Heart right ventricle (tissue), 16 donors: ENCODE measurements around the gene SLC25A13. TPM values are rescaled to one million over a fixed set of nuclear protein-coding genes. Genes with fewer than 3 reads are reported as not detected.
A peak's percentile ranks its signal among the peaks of the same experiment; 100 is the strongest.

Source experiments
- ATAC-seq, 8 donors: fragments of 200-7000 bp; cut with Tn5 transposase; one replicate each; pipeline ENCODE4 v1.9.1; 2020; ENCODE audit warnings: mild to moderate bottlenecking in 8 of 8, moderate library complexity in 8 of 8, moderate number of reproducible peaks in 1 of 8
- DNase-seq, 2 donors: peaks; one replicate each; pipeline ENCODE4 v3.0.0-alpha.2; 2020
- H3K27ac ChIP-seq, 10 donors: fragments of 200-600 bp; sonication (generic) in 2 of 10; one replicate each; pipeline versions ENCODE4 v1.5.0 to v1.8.0; 2020 to 2022; ENCODE audit warnings: mild to moderate bottlenecking in 3 of 10
- H3K27me3 ChIP-seq, 7 donors: fragments of 200-600 bp; one replicate each; pipeline ENCODE4 v1.8.0; 2021 to 2022; ENCODE audit warnings: mild to moderate bottlenecking in 2 of 7
- H3K36me3 ChIP-seq, 9 donors: fragments of 200-600 bp; sonication (generic) in 1 of 9; one replicate each; pipeline versions ENCODE4 v1.5.0 to v1.8.0; 2020 to 2022; ENCODE audit warnings: mild to moderate bottlenecking in 2 of 9
- H3K4me1 ChIP-seq, 9 donors: fragments of 200-600 bp; sonication (generic) in 1 of 9; one replicate each; pipeline versions ENCODE4 v1.5.0 to v1.8.0; 2020 to 2022; ENCODE audit warnings: mild to moderate bottlenecking in 4 of 9
- H3K4me3 ChIP-seq, 10 donors: fragments of 200-600 bp; sonication (generic) in 2 of 10; one replicate each; pipeline versions ENCODE4 v1.5.0 to v1.8.0; 2020 to 2022; ENCODE audit warnings: mild to moderate bottlenecking in 7 of 10, moderate library complexity in 2 of 10
- H3K9me3 ChIP-seq, 11 donors: fragments of 200-600 bp in 10 of 11; sonication (generic) in 2 of 11; one replicate each; pipeline versions ENCODE4 v1.5.0 to v1.8.0; 2013 to 2022; ENCODE audit warnings: mild to moderate bottlenecking in 2 of 11, control low read depth in 1 of 11, moderate library complexity in 1 of 11
- WGBS, 2 donors: extraction: QIAGEN DNeasy Blood & Tissue Kit; methylation state at CpG; one replicate each; pipeline ENCODE4 v1.1.7; 2013; ENCODE audit warnings: inconsistent platforms in 1 of 2; 5-methylcytosine and 5-hydroxymethylcytosine counted together
- intact Hi-C, 10 donors: fragments of 100-400 bp; cut with DNase I; formaldehyde crosslinking; loops; one replicate each; pipeline versions ENCODE4 v1.11.1 to v1.14.2; 2022
- polyA plus RNA-seq, 2 donors: library from polyadenylated mRNA; stranded (reverse); fragments of 200-250 nt; gene quantifications; one replicate each; pipeline ENCODE4 v1.2.3, GENCODE V29; 2013
- total RNA-seq, 10 donors: library from RNA; stranded (reverse); fragmentation: NEBNext Ultra II Directional in 3 of 10; extraction: Animal tissue kit (Norgen Biotek cat#: 25700) in 3 of 10; gene quantifications; one replicate each; pipeline versions ENCODE4 v1.2.1 to v1.2.4, GENCODE V29; 2021 to 2023
- TF ChIP-seq, protein P1 (sequence below), 9 donors: fragments of 200-600 bp; sonication (generic) in 2 of 9; IDR thresholded peaks; one replicate each; pipeline versions ENCODE4 v1.5.0 to v1.8.0; 2021 to 2022; ENCODE audit warnings: antibody characterized with exemption in 9 of 9, mild to moderate bottlenecking in 5 of 9, moderate library complexity in 1 of 9
- donor health status: Arrhythmogenic right ventricular cardiomyopathy.
- donor health status: ischemic (EF 13 %, LVEDD 7.1; RV severe dilation, severe dysfunction).
- donor health status: healthy with polysubstance abuse.
- donor health status: DM: no; HTN: yes; CAD: no.
- donor health status: DM: no; HTN: no; CAD: no.
- donor health status: ischemic (EF 25% LVEDD 6.9; RV normal size, moderate dysfunction).
- donor health status: ischemic (EF 25% LVEDD 5.7; RV mildly dilated, moderate dysfunction).
- donor health status: healthy.
- donor health status: DM: yes; HTN: yes; CAD: no.
- donor health status: Ischemic cardiomyopathy.
- donor health status: ischemic (EF 35%, LVEDD 5.7; RV mildly dilated, moderate dysfunction).
- donor health status: nonischemic (EF 11% LVEDD 7.7; RV severe dilation, severe dysfunction).
- donor health status: DM: yes; HTN: yes; CAD: no.
- donor health status: PGD.
- donor health status: ischemic (EF 29% LVEDD 5.4; RV normal size, mild dysfunction).
- donor health status: nonischemic (EF 23%, LVEDD 6.1; RV moderate dilation, normal function).

The SLC25A13 gene
- total and polyA plus RNA-seq, 12 donors = 5.2 to 15.3 (median 8.7) TPM

DNA sequence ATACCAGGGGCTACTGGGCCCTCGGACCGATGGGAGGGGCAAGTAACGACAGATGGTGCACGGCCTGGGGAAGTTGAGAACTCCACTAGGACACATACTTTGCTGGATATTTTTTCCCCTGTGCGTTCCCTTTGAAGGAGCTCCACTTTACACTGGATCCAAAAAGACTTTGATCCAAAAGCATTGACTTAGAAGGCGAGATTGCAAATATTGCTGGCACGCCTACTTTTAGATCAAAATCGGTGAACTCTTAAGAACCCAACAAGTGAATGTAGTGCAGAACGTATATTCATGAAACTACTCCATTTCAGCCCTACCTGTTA, 436 bp upstream of the SLC25A13 start:
- 32 to 36% methylated on average over 9 of the region's 9 CpGs for whole genome bisulfite sequencing, 2 donors
- no peak for DNase-seq
- H3K9me3 ChIP-seq = peaks cover 0 to 7% (median 0%) of the 10 kb centered on the region in 11 donors
- H3K4me1 ChIP-seq = peaks cover 5 to 38% (median 32%) of the 10 kb centered on the region in 9 donors
- ATAC-seq = no peak
- TF ChIP-seq, protein P1, sequence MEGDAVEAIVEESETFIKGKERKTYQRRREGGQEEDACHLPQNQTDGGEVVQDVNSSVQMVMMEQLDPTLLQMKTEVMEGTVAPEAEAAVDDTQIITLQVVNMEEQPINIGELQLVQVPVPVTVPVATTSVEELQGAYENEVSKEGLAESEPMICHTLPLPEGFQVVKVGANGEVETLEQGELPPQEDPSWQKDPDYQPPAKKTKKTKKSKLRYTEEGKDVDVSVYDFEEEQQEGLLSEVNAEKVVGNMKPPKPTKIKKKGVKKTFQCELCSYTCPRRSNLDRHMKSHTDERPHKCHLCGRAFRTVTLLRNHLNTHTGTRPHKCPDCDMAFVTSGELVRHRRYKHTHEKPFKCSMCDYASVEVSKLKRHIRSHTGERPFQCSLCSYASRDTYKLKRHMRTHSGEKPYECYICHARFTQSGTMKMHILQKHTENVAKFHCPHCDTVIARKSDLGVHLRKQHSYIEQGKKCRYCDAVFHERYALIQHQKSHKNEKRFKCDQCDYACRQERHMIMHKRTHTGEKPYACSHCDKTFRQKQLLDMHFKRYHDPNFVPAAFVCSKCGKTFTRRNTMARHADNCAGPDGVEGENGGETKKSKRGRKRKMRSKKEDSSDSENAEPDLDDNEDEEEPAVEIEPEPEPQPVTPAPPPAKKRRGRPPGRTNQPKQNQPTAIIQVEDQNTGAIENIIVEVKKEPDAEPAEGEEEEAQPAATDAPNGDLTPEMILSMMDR (IDR thresholded peaks at IDR 0.05) = no peak
- peak overlapping the region in 9 of 10 donors; percentile 93 to 99 (median 97) for H3K27ac ChIP-seq
- H3K4me3 ChIP-seq = peak overlapping the region in 9 of 10 donors; percentile 80 to 99 (median 93)
- intact Hi-C loops = loop anchor here in 3 of 10 donors (5.0 to 10.0 kb wide), 3 partner anchors 90 to 385 kb away; partner anchors contain the start of gene SEM1 (in 2 of the 3)
- no peaks in the 10 kb centered on the region for H3K27me3 ChIP-seq
- no peaks in the 10 kb centered on the region for H3K36me3 ChIP-seq

DNA sequence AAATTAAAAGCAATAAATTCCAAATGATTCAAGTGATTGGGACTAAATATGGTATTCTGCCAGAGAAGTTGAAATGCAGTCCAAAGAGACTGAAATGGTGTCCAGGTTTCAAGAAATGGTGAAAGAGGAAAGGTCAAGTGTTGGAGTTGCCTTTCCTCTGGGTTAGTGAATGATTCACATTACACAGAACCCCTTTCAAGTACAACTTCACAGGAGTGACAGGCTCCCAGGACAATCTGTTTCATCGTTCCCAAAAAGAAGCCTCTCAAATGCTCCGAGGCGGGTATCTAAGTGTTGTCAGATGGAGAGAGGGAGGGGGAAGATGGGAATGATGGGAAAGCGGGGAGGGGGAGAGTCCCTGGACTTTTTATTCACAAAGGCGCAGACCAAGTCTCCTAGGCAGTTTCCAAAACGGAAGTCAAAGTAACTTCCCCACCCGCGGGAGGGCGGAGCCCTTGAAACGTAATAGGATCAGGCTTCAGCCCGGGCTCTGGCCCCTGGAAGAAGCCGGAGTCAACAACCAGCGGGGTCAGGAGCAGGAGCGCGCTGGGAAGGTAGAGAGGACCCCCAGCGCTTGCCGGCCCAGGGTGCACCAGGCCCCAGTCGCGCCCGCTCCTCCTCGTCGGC, 754 bp downstream of the SLC25A13 start:
- DNase-seq (peak; percentile 81 to 87), ATAC-seq (peak; percentile 83 to 90 (median 86))
- H3K27me3 ChIP-seq = no peaks in the 10 kb centered on the region
- peak overlapping the region; percentile 93 to 99 (median 97) for H3K27ac ChIP-seq
- peak overlapping the region; percentile 67 to 99 (median 93) for H3K4me3 ChIP-seq
- TF ChIP-seq, protein P1 (IDR thresholded peaks at IDR 0.05) = no peak
- WGBS, 2 donors = 0 to 1% methylated on average over 22 of the region's 22 CpGs
- peaks cover 5 to 42% (median 34%) of the 10 kb centered on the region in 9 donors for H3K4me1 ChIP-seq
- H3K36me3 ChIP-seq = no peaks in the 10 kb centered on the region
- no peaks in the 10 kb centered on the region for H3K9me3 ChIP-seq
- intact Hi-C loops = loop anchor here in 3 of 10 donors (5.0 to 10.0 kb wide), 3 partner anchors 89 to 386 kb away; partner anchors contain the start of gene SEM1 (in 2 of the 3)

DNA sequence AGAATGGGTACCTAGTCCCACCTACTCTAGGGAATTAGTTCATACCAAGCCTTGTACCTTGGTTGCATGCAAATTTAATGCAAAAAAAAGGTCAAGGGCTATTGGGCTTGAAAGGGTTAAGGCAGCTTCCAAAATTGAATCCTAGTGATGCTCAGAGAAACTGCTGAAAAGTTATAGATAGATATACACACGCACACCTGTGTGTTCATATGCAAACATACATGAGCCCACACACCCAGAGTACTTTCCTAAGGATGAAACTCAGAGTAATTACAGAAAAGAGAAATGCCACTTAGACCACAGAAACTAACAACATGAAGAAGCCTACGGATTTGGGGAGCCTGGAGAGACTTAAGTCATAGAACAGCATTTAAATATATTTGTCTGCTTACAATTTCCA, 1.5 kb downstream of the SLC25A13 start:
- Histone ChIP-seq H3K4me1 (peaks cover 5 to 45% (median 35%) of the 10 kb centered on the region in 9 donors), H3K9me3 (no peaks in the 10 kb centered on the region), H3K27ac (peak overlapping the region; percentile 93 to 99 (median 97)), H3K4me3 (peak overlapping the region in 9 of 10 donors; percentile 80 to 99 (median 93)), H3K36me3 (no peaks in the 10 kb centered on the region), H3K27me3 (no peaks in the 10 kb centered on the region)
- intact Hi-C loops = loop anchor here in 3 of 10 donors (5.0 to 10.0 kb wide), 3 partner anchors 88 to 387 kb away; partner anchors contain the start of gene SEM1 (in 2 of the 3)
- TF ChIP-seq, protein P1 (IDR thresholded peaks at IDR 0.05) = no peak
- 31 to 38% methylated on average over 2 of the region's 2 CpGs for WGBS, 2 donors
- no peak for ATAC-seq
- DNase-seq = no peak

DNA sequence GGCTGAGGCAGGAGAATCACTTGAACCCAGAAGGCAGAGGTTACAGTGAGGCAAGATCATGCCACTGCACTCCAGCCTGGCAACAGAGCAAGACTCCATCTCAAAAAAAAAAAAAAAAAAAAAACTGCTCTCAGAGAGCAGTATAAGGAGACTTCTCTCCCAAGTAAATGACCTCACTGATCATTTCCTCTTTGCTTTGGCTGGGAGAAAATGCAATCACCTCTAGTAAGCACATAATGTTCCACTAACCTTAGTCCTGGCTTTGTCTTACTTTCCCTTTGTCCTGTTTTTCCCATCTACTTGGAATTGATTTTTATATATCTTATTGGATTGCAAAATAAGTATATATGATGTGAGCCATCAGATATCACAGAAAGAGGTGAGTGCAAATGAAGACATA, 2.5 kb downstream of the SLC25A13 start:
- peak overlapping the region in 2 of 10 donors; percentile 33 to 96 for H3K27ac ChIP-seq
- intact Hi-C loops = loop anchor here in 2 of 10 donors (10.0 kb wide), 2 partner anchors 75 to 95 kb away; no protein-coding TSS in a partner anchor
- H3K9me3 ChIP-seq = no peaks in the 10 kb centered on the region
- peaks cover 5 to 55% (median 45%) of the 10 kb centered on the region in 9 donors for H3K4me1 ChIP-seq
- no peaks in the 10 kb centered on the region for H3K27me3 ChIP-seq
- TF ChIP-seq, protein P1 (IDR thresholded peaks at IDR 0.05) = no peak
- ATAC-seq (no peak), DNase-seq (no peak)
- no peak overlapping the region for H3K4me3 ChIP-seq
- no peaks in the 10 kb centered on the region for H3K36me3 ChIP-seq
